ENCODE data around the gene SLC25A1.
A peak's percentile ranks its signal among the peaks of the same experiment; 100 is the strongest.

Gene SLC25A1

GRCh38 chr22:19182472-19183157 is 4.1 kb upstream of the SLC25A1 start:
- H3K4me3 ChIP-seq (ENCODE audit: low read depth, low read length): no peak overlapping the region

- H3K4me3 ChIP-seq (ENCODE audit: low read depth, low read length): no peak overlapping the region
Observed at GRCh38 chr22:19181786-19182471, 3.4 kb upstream of the SLC25A1 start.

DNA sequence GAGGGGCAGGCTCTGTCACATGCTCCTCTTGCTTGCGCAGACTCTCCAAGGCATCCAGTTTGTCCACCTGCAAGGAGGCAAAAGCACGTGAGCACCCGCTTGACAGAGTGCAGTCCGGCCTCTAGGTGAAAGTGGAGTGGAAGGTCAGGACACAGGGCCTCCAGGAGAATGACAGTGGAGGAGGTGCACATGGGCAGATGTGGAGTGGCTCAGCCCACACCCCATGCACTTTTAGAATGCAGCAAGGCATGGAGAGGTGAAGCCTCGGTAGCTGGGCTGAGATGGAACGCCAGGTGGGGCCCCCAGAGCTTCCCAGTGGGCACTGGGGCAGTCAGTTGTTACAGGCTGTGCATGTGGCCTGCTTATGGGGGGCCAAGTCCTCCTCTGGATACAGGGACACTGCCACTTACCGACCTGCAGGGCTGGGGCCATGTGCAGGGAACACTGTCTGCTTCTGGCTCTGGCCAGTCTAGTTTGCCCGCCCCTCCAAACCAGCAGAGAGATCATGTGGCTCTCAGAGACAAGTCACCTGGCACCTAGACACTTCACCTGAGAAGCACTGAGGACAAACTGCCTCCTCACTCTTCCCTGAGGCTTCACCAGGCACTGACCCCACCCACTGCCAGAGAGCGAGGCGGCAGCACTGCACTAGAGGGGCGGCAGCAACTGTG is 2.3 kb upstream of the SLC25A1 start:
- H3K4me3 ChIP-seq (ENCODE audit: low read depth, low read length): no peak overlapping the region

- no peak overlapping the region for H3K4me3 ChIP-seq (ENCODE audit: low read depth, low read length)
Observed at GRCh38 chr22:19180234-19180633, 1.7 kb upstream of the SLC25A1 start.

DNA sequence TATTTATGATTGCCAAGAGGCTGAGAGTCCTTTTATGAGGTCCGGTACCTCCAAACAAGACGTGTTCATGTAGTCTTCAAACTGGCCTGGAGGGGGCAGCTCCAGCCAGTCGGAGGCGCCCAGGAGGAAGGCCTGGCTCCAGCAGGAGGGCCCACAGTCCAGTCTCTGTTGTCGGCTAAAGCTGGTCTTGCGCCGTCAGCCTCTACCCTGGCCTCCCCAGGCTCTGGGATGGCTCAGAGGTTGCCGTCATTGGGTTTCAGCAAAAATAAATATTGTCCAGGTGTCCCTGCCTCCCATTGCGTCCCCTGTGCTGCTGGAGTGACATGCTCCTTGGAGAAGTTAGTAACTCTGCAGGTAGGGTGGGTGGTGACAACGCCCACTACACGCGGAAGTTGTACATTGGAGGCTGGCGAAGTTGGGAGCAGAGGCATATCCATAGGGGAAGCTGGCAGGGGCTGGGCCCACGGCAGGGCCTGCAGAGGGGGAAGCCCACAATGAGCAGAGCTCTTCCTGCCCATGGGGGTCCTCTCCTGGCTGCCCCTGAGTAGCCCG is 1.0 kb upstream of the SLC25A1 start:
- H3K4me3 ChIP-seq (ENCODE audit: low read depth, low read length): peak overlapping the region; percentile 66

DNA sequence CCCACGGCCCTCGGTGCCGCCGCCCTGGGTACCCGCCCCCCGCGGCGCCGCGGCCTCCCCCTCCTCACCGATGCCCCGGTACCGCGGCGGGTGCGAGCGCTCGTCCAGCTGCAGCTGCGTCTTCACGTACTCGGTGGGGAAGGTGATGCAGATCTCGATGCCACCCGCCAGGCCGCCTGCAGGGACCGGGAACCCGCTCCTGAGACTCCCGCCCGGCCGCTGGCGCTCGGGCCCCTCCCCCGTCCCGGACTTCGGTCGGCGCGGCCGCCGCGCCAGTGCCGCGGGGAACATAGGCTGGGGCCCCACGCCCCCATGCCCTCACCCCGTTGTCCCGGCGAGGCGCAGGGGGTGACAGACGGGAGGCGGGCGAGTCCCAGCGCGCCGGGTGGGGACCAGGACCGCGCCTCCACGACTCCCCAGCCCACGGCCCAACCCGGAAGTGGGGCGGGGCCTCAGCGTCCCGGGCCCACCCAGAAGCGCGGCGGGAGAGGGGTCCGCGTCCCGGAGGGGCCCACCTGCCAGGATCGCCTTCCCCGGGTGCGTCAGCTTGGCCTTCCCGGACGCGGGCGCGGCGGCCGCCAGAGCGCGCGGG is 375 bp downstream of the SLC25A1 start:
- H3K4me3 ChIP-seq (ENCODE audit: low read depth, low read length): peak overlapping the region; percentile 67

DNA sequence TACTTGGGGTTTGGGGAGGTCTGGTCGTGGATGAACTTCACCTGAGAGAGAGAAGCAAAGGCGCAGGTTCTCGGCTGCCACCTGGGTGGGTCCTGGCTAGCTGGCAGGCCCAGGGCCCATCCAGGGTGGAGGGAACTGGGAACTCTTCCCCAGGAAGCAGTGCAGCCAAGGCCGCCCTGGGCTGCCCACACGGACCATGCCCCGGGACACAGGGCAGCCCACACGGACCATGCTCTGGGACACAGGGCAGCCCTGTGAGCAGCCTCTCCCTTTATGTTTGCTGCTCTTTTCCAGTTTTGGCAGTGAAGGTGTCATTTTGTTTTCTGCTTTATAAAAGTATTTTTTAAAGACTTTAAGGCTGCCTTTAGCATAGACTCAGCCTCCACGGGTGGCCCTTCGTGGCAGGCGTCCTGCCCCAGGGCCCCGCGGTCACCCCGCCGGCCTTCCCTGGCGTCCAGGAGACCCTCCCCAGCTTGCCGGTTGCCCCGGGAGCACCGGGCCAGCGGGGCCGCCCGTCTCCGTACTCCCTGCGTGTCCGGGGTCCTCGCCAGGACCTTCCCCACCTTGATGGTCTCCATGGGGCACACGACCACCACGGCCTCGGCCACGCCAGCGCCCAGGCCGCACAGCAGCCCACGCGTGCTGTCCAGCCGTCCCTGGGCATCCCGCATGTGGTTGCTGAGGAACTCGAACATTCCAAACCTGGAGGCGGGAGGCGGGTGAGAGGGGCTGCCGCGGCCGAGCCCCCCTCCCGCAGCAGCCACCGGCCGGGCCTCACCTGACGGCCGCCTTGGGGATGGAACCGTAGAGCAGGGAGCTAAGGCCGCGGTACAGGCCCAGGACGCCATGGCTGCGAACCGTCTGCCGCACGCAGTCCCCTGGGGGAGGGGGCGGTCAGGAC is 1.1 kb downstream of the SLC25A1 start:
- H3K4me3 ChIP-seq (ENCODE audit: low read depth, low read length): peak overlapping the region; percentile 67

- H3K4me3 ChIP-seq (ENCODE audit: low read depth, low read length): no peak overlapping the region
Observed at GRCh38 chr22:19176732-19177131, 1.8 kb downstream of the SLC25A1 start.

GRCh38 chr22:19176175-19176643 is 2.3 kb downstream of the SLC25A1 start:
- H3K4me3 ChIP-seq (ENCODE audit: low read depth, low read length): no peak overlapping the region

- H3K4me3 ChIP-seq (ENCODE audit: low read depth, low read length): no peak overlapping the region
Observed at GRCh38 chr22:19175602-19176174, 2.8 kb downstream of the SLC25A1 start.

- H3K4me3 ChIP-seq (ENCODE audit: low read depth, low read length): no peak overlapping the region
Observed at GRCh38 chr22:19175026-19175601, 3.4 kb downstream of the SLC25A1 start.

GRCh38 chr22:19174106-19175025 is 4.2 kb downstream of the SLC25A1 start:
- H3K4me3 ChIP-seq (ENCODE audit: low read depth, low read length): no peak overlapping the region

GRCh38 chr22:19173047-19174035 is 5.2 kb downstream of the SLC25A1 start:
- H3K4me3 ChIP-seq (ENCODE audit: low read depth, low read length): no peak overlapping the region

DNA sequence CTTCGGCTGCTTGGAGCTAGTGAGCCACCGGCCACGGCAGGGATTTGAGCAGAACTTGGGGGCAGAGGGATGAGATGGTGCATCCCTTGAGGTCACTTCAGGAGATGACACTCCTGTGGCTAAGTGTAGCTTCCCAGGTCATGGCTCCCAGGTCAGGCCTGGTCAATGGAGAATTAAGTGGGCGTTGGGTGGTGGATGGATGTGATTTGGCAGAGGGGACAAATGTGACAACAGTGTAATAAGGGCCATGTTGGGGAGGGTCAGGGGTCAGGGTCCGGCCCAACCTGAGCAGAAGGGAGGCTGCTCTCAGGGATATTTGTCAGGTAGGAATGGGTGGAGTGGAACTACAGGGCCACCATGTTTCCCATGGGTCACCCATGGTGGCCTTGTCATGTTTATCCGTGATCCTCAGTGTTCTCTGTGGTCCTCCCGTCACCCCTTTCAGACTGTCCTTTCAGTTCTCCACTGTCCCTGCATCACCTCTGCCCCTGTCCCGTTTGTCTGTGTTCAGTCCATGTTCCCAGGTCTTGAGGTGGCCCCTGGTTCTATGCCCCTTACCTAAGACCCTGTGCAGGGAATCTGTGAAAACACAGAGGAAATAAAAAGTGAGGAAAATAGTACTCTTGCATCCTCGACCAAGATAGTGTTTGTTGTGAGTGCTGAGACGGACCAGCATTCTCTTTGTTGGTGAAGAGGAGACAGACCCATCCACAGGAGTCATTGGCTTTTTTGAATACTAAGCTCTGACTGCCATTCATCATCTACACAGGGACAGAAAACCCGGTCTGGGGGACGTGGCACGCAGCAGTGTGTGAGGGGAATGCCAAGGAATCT is 6.1 kb downstream of the SLC25A1 start:
- H3K4me3 ChIP-seq (ENCODE audit: low read depth, low read length): peak overlapping the region; percentile 93

DNA sequence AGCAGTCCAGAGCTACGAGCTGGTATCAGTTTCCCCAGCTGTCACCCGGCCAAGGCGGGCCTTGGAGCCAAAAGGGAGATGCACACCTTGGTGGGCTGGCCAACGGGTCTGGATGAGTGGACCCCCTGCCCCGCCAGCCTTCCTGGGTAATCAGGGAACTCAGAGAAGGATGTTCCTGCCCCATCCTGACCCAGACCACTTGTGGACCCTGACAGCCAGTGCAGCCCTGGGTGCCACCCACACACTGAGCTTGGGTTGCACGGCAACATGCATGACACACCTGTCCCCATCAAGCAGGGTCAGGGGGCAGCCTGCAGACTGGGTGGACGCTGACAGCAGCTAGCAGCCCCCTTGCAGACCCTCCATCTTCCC is 8.6 kb downstream of the SLC25A1 start:
- H3K4me3 ChIP-seq (ENCODE audit: low read depth, low read length): no peak overlapping the region

Measured in iPS-11a (cell line).